GM18858 (cell line): Measurements from ENCODE around the gene VEZT.

Experiments used
- ATAC-seq: cut with Tn5 transposase; IDR thresholded peaks from one replicate; pipeline ENCODE4 v1.9.1; 2021; ENCODE audit not compliant: unreplicated experiment

VEZT gene

GRCh38 chr12:95200128-95200894 is 17.3 kb upstream of the VEZT start:
- no peak for ATAC-seq

- no peak for ATAC-seq
Observed at GRCh38 chr12:95201056-95201670, 16.4 kb upstream of the VEZT start.

GRCh38 chr12:95202691-95203486 is 14.7 kb upstream of the VEZT start:
- no peak for ATAC-seq

GRCh38 chr12:95203487-95204030 is 14.0 kb upstream of the VEZT start:
- no peak for ATAC-seq

GRCh38 chr12:95204141-95204866 is 13.3 kb upstream of the VEZT start:
- ATAC-seq, result no peak

GRCh38 chr12:95205016-95205624 is 12.5 kb upstream of the VEZT start:
- ATAC-seq, result no peak

GRCh38 chr12:95205685-95206084 is 11.9 kb upstream of the VEZT start:
- no peak for ATAC-seq

GRCh38 chr12:95206916-95207315 is 10.7 kb upstream of the VEZT start:
- ATAC-seq, result no peak

- ATAC-seq, result no peak
Observed at GRCh38 chr12:95207407-95207806, 10.2 kb upstream of the VEZT start.

GRCh38 chr12:95208678-95209077 is 8.9 kb upstream of the VEZT start:
- no peak for ATAC-seq

GRCh38 chr12:95212586-95212985 is 5.0 kb upstream of the VEZT start:
- ATAC-seq, result no peak

- no peak for ATAC-seq
Observed at GRCh38 chr12:95213119-95213518, 4.5 kb upstream of the VEZT start.

- no peak for ATAC-seq
Observed at GRCh38 chr12:95213928-95214327, 3.7 kb upstream of the VEZT start.

- ATAC-seq, result no peak
Observed at GRCh38 chr12:95214466-95214865, 3.1 kb upstream of the VEZT start.

- no peak for ATAC-seq
Observed at GRCh38 chr12:95215949-95216348, 1.7 kb upstream of the VEZT start.

- peak; percentile 1 for ATAC-seq
Observed at GRCh38 chr12:95216711-95217376, 763 bp upstream of the VEZT start.

- ATAC-seq, result no peak
Observed at GRCh38 chr12:95218150-95219133, 835 bp downstream of the VEZT start.

GRCh38 chr12:95220190-95220589 is 2.6 kb downstream of the VEZT start:
- no peak for ATAC-seq

GRCh38 chr12:95220726-95221125 is 3.1 kb downstream of the VEZT start:
- ATAC-seq, result no peak
